Endodermal cell (in vitro differentiated cells): Measurements from ENCODE around the gene C1QTNF1. TPM values are rescaled to one million over a fixed set of nuclear protein-coding genes. Genes with fewer than 3 reads are reported as not detected.
A peak's percentile ranks its signal among the peaks of the same experiment; 100 is the strongest.

ENCODE experiments used
- DNase-seq: peaks from one replicate; pipeline ENCODE4 v3.0.0-alpha.2; 2017
- H3K27ac ChIP-seq: 2 replicates; pipeline ENCODE4 v1.5.1; 2013; ENCODE audit warnings: mild to moderate bottlenecking, low read depth, low read length, moderate library complexity
- H3K27me3 ChIP-seq: 2 replicates; pipeline ENCODE4 v1.6.1; 2013; ENCODE audit warnings: mild to moderate bottlenecking, low read length, moderate library complexity; ENCODE audit not compliant: insufficient read depth, control insufficient read depth, poor library complexity, severe bottlenecking
- H3K36me3 ChIP-seq: 2 replicates; pipeline ENCODE4 v1.7.0; 2013; ENCODE audit warnings: mild to moderate bottlenecking, low read length, moderate library complexity; ENCODE audit not compliant: control insufficient read depth, insufficient read depth
- H3K4me1 ChIP-seq: one replicate; pipeline ENCODE4 v1.7.0; 2013; ENCODE audit warnings: low read length; ENCODE audit not compliant: control insufficient read depth, insufficient read depth
- H3K4me3 ChIP-seq: 2 replicates; pipeline ENCODE4 v1.5.1; 2013; ENCODE audit warnings: mild to moderate bottlenecking, low read length, moderate library complexity
- H3K9ac ChIP-seq: 2 replicates; pipeline ENCODE4 v1.6.1; 2013; ENCODE audit warnings: mild to moderate bottlenecking, low read length, moderate library complexity; ENCODE audit not compliant: poor library complexity, severe bottlenecking; ENCODE audit errors: extremely low read depth
- H3K9me3 ChIP-seq: 2 replicates; pipeline ENCODE4 v1.6.1; 2013; ENCODE audit warnings: mild to moderate bottlenecking, low read length, moderate library complexity; ENCODE audit not compliant: control insufficient read depth
- H3K27ac Mint-ChIP-seq: 2 replicates; pipeline ENCODE4 v1.8.0; 2020; ENCODE audit warnings: mixed read lengths
- H3K27me3 Mint-ChIP-seq: 2 replicates; pipeline ENCODE4 v1.8.0; 2021; ENCODE audit warnings: mild to moderate bottlenecking, mixed read lengths; ENCODE audit not compliant: insufficient read depth
- H3K36me3 Mint-ChIP-seq: 2 replicates; pipeline ENCODE4 v1.8.0; 2020; ENCODE audit warnings: low read depth, mixed read lengths
- H3K4me1 Mint-ChIP-seq: 2 replicates; pipeline ENCODE4 v1.8.0; 2020; ENCODE audit warnings: mixed read lengths
- H3K4me3 Mint-ChIP-seq: 2 replicates; pipeline ENCODE4 v1.8.0; 2020; ENCODE audit warnings: mild to moderate bottlenecking, moderate library complexity, mixed read lengths
- H3K9me3 Mint-ChIP-seq: 2 replicates; pipeline ENCODE4 v1.8.0; 2020; ENCODE audit warnings: mild to moderate bottlenecking, mixed read lengths
- WGBS, 2 experiments: methylation state at CpG; one replicate each; pipeline versions ENCODE4 v1.1.5 to v1.1.7; 2013; ENCODE audit warnings: missing lambda C conversion rate in 2 of 2, mixed read lengths in 1 of 2; ENCODE audit not compliant: insufficient coverage in 1 of 2, insufficient read length in 1 of 2; 5-methylcytosine and 5-hydroxymethylcytosine counted together
- total RNA-seq, 2 donors: library from RNA; stranded (reverse); fragmentation: NEBNext Ultra II Directional in 1 of 2; extraction: Animal tissue kit (Norgen Biotek cat#: 25700) in 1 of 2; gene quantifications; 2 replicates in 1 of 2; 3 replicates in 1 of 2; pipeline ENCODE4 v1.2.1, GENCODE V29; 2021
- TF ChIP-seq, protein P1 (sequence below): fragments of 200-600 bp; sonication (generic); conservative IDR thresholded peaks from 2 replicates; pipeline ENCODE4 v1.5.0; 2021; ENCODE audit warnings: antibody characterized with exemption, mild to moderate bottlenecking

Gene C1QTNF1
- total RNA-seq, 2 donors from 2014 or later, result 16.0 to 16.5 TPM

DNA sequence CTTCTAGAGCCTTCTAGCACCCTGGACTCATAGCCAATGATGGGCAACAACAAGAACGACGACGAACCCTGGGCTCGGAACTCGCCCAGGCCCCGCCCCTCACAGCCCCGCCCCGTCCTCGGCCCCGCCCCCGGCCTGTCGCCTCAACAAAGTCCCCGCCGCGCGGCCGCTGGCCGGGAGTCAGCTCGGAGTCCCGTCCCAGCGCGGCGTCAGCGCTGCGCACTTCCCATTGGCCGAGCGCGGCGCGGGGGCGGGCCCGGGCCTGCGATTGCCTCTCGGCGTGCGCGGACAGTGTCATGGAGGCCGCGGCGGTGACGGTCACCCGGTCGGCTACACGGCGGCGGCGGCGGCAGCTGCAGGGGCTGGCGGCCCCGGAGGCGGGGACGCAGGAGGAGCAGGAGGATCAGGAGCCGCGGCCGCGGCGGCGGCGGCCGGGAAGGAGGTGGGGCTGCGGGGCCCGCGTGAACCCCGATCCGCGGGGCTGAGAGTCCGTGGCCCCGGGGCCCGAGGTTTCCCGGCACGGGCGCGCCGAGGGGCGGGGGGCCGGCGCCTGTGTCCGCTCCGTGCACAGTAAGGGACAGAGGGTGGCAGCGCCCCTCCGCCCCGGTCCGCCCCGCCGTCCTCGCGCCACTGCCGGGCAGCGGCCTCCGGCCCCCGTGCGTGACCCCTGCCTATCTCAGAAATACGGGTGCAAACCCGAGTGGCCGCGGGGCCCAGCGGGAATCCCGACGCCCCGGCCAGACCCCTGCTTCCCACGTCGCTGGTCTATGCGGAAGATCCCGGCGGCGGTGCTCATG is 50.9 kb downstream of the C1QTNF1 start, which contains the start of gene ENGASE:
TSS of gene ENGASE (plus strand) at position 176 of the 797 bp plus-strand sequence. CDS start at position 297, 121 bp downstream.
- Mint-ChIP-seq H3K36me3 (peaks cover 15% of the 10 kb centered on the region), H3K9me3 (no peaks in the 10 kb centered on the region), H3K27me3 (peaks cover 9% of the 10 kb centered on the region), H3K4me3 (peak within 1 kb of the TSS; percentile 74), H3K27ac (peak within 1 kb of the TSS; percentile 59), H3K4me1 (peaks cover 8% of the 10 kb centered on the region)
- TF ChIP-seq, protein P1, sequence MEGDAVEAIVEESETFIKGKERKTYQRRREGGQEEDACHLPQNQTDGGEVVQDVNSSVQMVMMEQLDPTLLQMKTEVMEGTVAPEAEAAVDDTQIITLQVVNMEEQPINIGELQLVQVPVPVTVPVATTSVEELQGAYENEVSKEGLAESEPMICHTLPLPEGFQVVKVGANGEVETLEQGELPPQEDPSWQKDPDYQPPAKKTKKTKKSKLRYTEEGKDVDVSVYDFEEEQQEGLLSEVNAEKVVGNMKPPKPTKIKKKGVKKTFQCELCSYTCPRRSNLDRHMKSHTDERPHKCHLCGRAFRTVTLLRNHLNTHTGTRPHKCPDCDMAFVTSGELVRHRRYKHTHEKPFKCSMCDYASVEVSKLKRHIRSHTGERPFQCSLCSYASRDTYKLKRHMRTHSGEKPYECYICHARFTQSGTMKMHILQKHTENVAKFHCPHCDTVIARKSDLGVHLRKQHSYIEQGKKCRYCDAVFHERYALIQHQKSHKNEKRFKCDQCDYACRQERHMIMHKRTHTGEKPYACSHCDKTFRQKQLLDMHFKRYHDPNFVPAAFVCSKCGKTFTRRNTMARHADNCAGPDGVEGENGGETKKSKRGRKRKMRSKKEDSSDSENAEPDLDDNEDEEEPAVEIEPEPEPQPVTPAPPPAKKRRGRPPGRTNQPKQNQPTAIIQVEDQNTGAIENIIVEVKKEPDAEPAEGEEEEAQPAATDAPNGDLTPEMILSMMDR, result no peak
- 0% methylated on average over 39 to 106 of the region's 106 CpGs for WGBS, 2 experiments
- DNase-seq, result peak; percentile 100
- no peaks in the 10 kb centered on the region for H3K27me3 ChIP-seq
- no peak within 1 kb of the TSS for H3K27ac ChIP-seq
- peak within 1 kb of the TSS; percentile 49 for H3K9ac ChIP-seq
- H3K4me1 ChIP-seq, result no peaks in the 10 kb centered on the region
- peaks cover 9% of the 10 kb centered on the region for H3K36me3 ChIP-seq
- H3K4me3 ChIP-seq, result peak within 1 kb of the TSS; percentile 85
- H3K9me3 ChIP-seq, result no peaks in the 10 kb centered on the region

DNA sequence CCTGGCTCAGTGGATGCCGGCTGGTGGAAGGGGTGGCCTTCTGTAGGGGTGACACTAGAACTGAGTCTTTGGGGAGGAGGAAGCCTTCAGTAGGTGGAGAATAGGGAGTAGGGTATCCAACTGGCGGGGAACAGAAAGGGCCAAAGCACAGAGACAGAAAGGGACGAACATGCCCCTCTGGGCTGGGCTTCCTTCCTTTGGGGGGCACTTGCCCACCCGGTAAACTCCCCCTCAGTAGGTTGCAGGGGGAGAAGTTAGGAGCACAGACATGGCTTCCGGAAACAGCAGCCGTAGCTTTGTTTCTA is 51.4 kb downstream of the C1QTNF1 start:
- no peak for DNase-seq
- Histone ChIP-seq H3K36me3 (peaks cover 9% of the 10 kb centered on the region), H3K9me3 (no peaks in the 10 kb centered on the region), H3K27ac (no peak overlapping the region), H3K27me3 (no peaks in the 10 kb centered on the region), H3K9ac (peak overlapping the region; percentile 49), H3K4me1 (no peaks in the 10 kb centered on the region), H3K4me3 (peak overlapping the region; percentile 85)
- Mint-ChIP-seq H3K36me3 (peaks cover 20% of the 10 kb centered on the region), H3K27ac (peak overlapping the region; percentile 59), H3K4me1 (peaks cover 8% of the 10 kb centered on the region), H3K4me3 (peak overlapping the region; percentile 74), H3K27me3 (peaks cover 9% of the 10 kb centered on the region), H3K9me3 (no peaks in the 10 kb centered on the region)
- WGBS, 2 experiments, result 36 to 55% methylated on average over 5 to 6 of the region's 6 CpGs
- TF ChIP-seq, protein P1, result no peak

DNA sequence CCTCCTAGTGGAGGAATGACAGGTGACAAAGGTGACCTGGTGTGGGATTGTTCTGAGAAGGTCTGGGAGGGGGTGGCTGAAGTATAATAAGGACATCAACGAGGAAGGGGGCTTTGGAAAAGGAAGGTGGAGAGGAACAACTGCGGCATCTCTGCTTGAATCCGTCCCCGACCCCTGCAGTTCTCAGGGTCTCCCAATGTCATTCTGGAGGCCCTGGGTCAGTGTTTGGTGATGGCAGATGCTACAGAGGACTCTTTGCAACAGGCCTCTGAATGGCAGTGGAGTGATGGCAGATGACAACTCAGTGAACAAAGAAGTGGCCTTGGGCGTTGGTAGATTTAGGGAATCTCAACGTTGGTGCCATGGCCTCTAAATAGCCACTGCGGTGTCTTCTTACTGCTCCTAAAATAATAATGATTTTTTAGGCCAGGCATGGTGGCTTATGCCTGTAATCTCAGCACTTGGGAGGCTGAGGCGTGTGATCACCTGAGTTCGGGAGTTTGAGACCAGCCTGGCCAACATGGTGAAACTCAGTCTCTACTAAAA is 52.0 kb downstream of the C1QTNF1 start:
- Histone ChIP-seq H3K4me3 (peak overlapping the region; percentile 85), H3K36me3 (peaks cover 9% of the 10 kb centered on the region), H3K9me3 (no peaks in the 10 kb centered on the region), H3K9ac (no peak overlapping the region), H3K4me1 (no peaks in the 10 kb centered on the region), H3K27me3 (no peaks in the 10 kb centered on the region), H3K27ac (no peak overlapping the region)
- 84% methylated on average over 9 of the region's 9 CpGs for WGBS, 2 experiments
- Mint-ChIP-seq H3K9me3 (no peaks in the 10 kb centered on the region), H3K27ac (peak overlapping the region; percentile 59), H3K36me3 (peaks cover 25% of the 10 kb centered on the region), H3K4me3 (peak overlapping the region; percentile 74), H3K4me1 (peaks cover 8% of the 10 kb centered on the region), H3K27me3 (peaks cover 7% of the 10 kb centered on the region)
- TF ChIP-seq, protein P1, result no peak
- peak; percentile 49 for DNase-seq
